HepG2 (cell line): Measurements from ENCODE around the gene ITPR1. TPM values are rescaled to one million over a fixed set of nuclear protein-coding genes. Genes with fewer than 3 reads are reported as not detected.

ENCODE experiments used
- HOXA7 ChIP-seq: sonication (generic); formaldehyde crosslinking; IDR thresholded peaks from 2 replicates; pipeline ENCODE4 v1.8.1; 2022; ENCODE audit warnings: mild to moderate bottlenecking, missing genetic modification reagents, moderate library complexity
- ISX ChIP-seq: sonication (generic); formaldehyde crosslinking; conservative IDR thresholded peaks from 2 replicates; pipeline ENCODE4 v1.5.0; 2020; ENCODE audit warnings: missing genetic modification reagents
- KDM2A ChIP-seq: sonication (generic); formaldehyde crosslinking; IDR thresholded peaks from 2 replicates; pipeline ENCODE4 v1.4.0; 2020; ENCODE audit warnings: low read depth, missing genetic modification reagents, borderline replicate concordance
- MED8 ChIP-seq: sonication (generic); formaldehyde crosslinking; IDR thresholded peaks from 2 replicates; pipeline ENCODE4 v1.8.1; 2023; ENCODE audit warnings: mild to moderate bottlenecking, missing genetic modification reagents; ENCODE audit not compliant: insufficient replicate concordance
- MYNN ChIP-seq: sonication (generic); formaldehyde crosslinking; IDR thresholded peaks from 2 replicates; pipeline ENCODE4 v1.4.0; 2020; ENCODE audit warnings: mild to moderate bottlenecking, low read depth, missing genetic modification reagents
- NCOA2 ChIP-seq: sonication (generic); formaldehyde crosslinking; IDR thresholded peaks from 2 replicates; pipeline ENCODE4 v1.8.0; 2022; ENCODE audit warnings: inconsistent platforms
- PTBP1 ChIP-seq: fragments of 200-400 bp; formaldehyde crosslinking; IDR thresholded peaks from 2 replicates; pipeline ENCODE4 v1.6.1; 2018; ENCODE audit warnings: low read length, low read depth; ENCODE audit not compliant: poor library complexity, severe bottlenecking
- RARG ChIP-seq: sonication (generic); formaldehyde crosslinking; IDR thresholded peaks from 2 replicates; pipeline ENCODE4 v1.4.0; 2020; ENCODE audit warnings: low read depth, mild to moderate bottlenecking, missing genetic modification reagents
- SIX1 ChIP-seq: sonication (generic); formaldehyde crosslinking; IDR thresholded peaks from 2 replicates; pipeline ENCODE4 v1.4.0; 2020; ENCODE audit warnings: missing genetic modification reagents, borderline replicate concordance
- SNAPC2 ChIP-seq: sonication (generic); formaldehyde crosslinking; IDR thresholded peaks from 2 replicates; pipeline ENCODE4 v1.8.1; 2022; ENCODE audit warnings: mild to moderate bottlenecking, missing genetic modification reagents
- TAF1 ChIP-seq: sonication (generic); formaldehyde crosslinking; IDR thresholded peaks from 2 replicates; pipeline ENCODE4 v1.4.0; 2020; ENCODE audit warnings: missing genetic modification reagents
- TRIM24 ChIP-seq: sonication (generic); formaldehyde crosslinking; IDR thresholded peaks from 2 replicates; pipeline ENCODE4 v1.8.0; 2022; ENCODE audit warnings: mild to moderate bottlenecking, missing genetic modification reagents
- ZC3H4 ChIP-seq: sonication (generic); formaldehyde crosslinking; IDR thresholded peaks from 2 replicates; pipeline ENCODE4 v1.4.0; 2020; ENCODE audit warnings: missing genetic modification reagents, borderline replicate concordance
- ZNF441 ChIP-seq: sonication (generic); formaldehyde crosslinking; IDR thresholded peaks from 2 replicates; pipeline ENCODE4 v1.7.0; 2021; ENCODE audit warnings: missing genetic modification reagents, borderline replicate concordance
- ZNF749 ChIP-seq: sonication (generic); formaldehyde crosslinking; IDR thresholded peaks from 2 replicates; pipeline ENCODE4 v1.8.0; 2022; ENCODE audit warnings: mild to moderate bottlenecking, missing genetic modification reagents, moderate library complexity, borderline replicate concordance
- ZSCAN22 ChIP-seq: sonication (generic); formaldehyde crosslinking; IDR thresholded peaks from 2 replicates; pipeline ENCODE4 v1.4.0; 2020; ENCODE audit warnings: mild to moderate bottlenecking, missing genetic modification reagents
- polyA plus RNA-seq, 8 experiments: library from polyadenylated mRNA; depleted of rRNA in 3 of 8; stranded (reverse) in 7 of 8; unstranded in 1 of 8; fragments of >200 nt; fragmentation: Illumina TruSeq in 4 of 8; extraction: Trizol in 4 of 8; gene quantifications; 2 replicates each; pipeline versions ENCODE4 v1.2.1 to v1.2.3, GENCODE V29; 2011 to 2016; ENCODE audit warnings: low read depth in 4 of 8, missing spikeins in 1 of 8, mixed read lengths in 1 of 8; ENCODE audit not compliant: insufficient read depth in 1 of 8
- total RNA-seq, 5 experiments: library from RNA; depleted of rRNA; stranded (reverse); fragments of >200 nt; fragmentation: Illumina TruSeq; extraction: Trizol; gene quantifications; 2 replicates each; pipeline ENCODE4 v1.2.3, GENCODE V29; 2016; ENCODE audit warnings: low read depth in 1 of 5
- TF ChIP-seq, protein P1 (sequence below): sonication (generic); formaldehyde crosslinking; IDR thresholded peaks from 2 replicates; pipeline ENCODE4 v1.5.0; 2020; ENCODE audit warnings: mild to moderate bottlenecking, missing genetic modification reagents
- TF ChIP-seq, protein P2 (sequence below): sonication (generic); formaldehyde crosslinking; IDR thresholded peaks from 2 replicates; pipeline ENCODE4 v1.4.0; 2020; ENCODE audit warnings: missing genetic modification reagents
- TF ChIP-seq, protein P3 (sequence below): sonication (generic); formaldehyde crosslinking; IDR thresholded peaks from 2 replicates; pipeline ENCODE4 v1.5.0; 2020; ENCODE audit warnings: missing genetic modification reagents
- TF ChIP-seq, protein P4 (sequence below): IDR thresholded peaks from 2 replicates; pipeline ENCODE4 v1.6.1; 2016; ENCODE audit warnings: missing compliant biosample characterization, missing genetic modification reagents, borderline replicate concordance
- TF ChIP-seq, protein P5 (sequence below): sonication (generic); formaldehyde crosslinking; IDR thresholded peaks from 2 replicates; pipeline ENCODE4 v1.9.0; 2021; ENCODE audit warnings: missing genetic modification reagents, borderline replicate concordance

Gene ITPR1
- total and polyA plus RNA-seq, 2 of the 13 experiments (the other 11 are each of a cell fraction or from before 2014, with no cell fraction given) = 10.0 to 11.4 TPM

DNA sequence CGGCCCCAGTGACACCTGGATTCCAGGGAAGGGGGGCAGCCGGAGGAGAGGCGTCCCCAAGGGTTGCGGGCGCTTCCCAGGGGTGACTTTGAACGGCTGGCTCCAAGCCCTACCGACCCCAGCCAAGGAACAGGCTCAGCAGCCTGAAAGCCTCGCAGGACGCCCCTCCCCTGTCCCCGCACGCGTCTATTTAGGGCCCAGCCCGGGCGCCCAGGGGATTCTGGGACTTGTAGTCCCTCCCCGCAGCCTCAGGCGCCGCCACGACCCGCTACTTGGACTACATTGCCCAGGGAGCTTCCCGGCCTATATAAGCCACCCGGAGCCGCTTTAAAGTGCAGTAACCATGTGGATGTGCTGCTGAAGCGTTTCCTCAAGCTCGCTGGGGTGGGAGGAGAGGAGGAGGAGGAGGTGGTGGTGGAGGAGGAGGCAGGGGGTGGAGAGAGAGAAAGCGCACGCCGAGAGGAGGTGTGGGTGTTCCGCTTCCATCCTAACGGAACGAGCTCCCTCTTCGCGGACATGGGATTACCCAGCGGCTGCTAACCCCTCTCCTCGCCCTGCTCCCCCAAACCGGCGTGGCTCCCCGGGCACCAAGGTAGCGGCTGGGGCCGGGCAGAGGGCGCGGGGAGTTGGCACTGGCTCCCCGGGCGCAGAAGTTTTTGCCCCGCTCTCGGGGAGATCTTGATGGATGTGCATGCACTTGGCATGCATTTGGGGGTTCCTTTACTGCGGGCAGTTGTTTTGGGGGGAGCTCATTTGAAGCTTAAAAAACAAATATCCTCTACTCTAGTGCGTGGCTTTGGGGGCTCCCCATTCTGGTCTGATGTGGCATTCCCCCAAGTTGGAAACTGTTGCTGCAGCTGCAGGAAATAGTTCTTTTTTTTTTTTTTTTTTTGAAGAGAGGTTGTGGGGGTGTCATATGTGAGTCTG is at the start of gene ITPR1 (continued):
- TF ChIP-seq, protein P1, sequence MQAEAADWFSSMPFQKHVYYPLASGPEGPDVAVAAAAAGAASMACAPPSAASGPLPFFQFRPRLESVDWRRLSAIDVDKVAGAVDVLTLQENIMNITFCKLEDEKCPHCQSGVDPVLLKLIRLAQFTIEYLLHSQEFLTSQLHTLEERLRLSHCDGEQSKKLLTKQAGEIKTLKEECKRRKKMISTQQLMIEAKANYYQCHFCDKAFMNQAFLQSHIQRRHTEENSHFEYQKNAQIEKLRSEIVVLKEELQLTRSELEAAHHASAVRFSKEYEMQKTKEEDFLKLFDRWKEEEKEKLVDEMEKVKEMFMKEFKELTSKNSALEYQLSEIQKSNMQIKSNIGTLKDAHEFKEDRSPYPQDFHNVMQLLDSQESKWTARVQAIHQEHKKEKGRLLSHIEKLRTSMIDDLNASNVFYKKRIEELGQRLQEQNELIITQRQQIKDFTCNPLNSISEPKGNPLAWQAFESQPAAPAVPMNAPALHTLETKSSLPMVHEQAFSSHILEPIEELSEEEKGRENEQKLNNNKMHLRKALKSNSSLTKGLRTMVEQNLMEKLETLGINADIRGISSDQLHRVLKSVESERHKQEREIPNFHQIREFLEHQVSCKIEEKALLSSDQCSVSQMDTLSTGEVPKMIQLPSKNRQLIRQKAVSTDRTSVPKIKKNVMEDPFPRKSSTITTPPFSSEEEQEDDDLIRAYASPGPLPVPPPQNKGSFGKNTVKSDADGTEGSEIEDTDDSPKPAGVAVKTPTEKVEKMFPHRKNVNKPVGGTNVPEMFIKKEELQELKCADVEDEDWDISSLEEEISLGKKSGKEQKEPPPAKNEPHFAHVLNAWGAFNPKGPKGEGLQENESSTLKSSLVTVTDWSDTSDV (CRISPR knock-in tag) = no peak
- TF ChIP-seq, protein P2, sequence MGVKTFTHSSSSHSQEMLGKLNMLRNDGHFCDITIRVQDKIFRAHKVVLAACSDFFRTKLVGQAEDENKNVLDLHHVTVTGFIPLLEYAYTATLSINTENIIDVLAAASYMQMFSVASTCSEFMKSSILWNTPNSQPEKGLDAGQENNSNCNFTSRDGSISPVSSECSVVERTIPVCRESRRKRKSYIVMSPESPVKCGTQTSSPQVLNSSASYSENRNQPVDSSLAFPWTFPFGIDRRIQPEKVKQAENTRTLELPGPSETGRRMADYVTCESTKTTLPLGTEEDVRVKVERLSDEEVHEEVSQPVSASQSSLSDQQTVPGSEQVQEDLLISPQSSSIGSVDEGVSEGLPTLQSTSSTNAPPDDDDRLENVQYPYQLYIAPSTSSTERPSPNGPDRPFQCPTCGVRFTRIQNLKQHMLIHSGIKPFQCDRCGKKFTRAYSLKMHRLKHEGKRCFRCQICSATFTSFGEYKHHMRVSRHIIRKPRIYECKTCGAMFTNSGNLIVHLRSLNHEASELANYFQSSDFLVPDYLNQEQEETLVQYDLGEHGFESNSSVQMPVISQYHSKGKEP (CRISPR knock-in tag) = no peak
- TF ChIP-seq ISX (no peak), KDM2A (CRISPR knock-in tag) (no peak; the same call in 1 of the 2 replicates), TRIM24 (no peak), ZNF749 (CRISPR knock-in tag) (no peak), ZC3H4 (CRISPR knock-in tag) (0 out of 2 replicates have a peak, but pooled peaks have one; percentile 30), MED8 (CRISPR knock-in tag) (no peak), MYNN (CRISPR knock-in tag) (no peak), SNAPC2 (CRISPR knock-in tag) (peak; percentile 77; the same call in 1 of the 2 replicates), HOXA7 (CRISPR knock-in tag) (no peak), NCOA2 (CRISPR knock-in tag) (no peak; the same call in 1 of the 2 replicates), RARG (no peak; the same call in 1 of the 2 replicates), TAF1 (CRISPR knock-in tag) (peak; percentile 96), ZSCAN22 (CRISPR knock-in tag) (no peak), ZNF441 (CRISPR knock-in tag) (peak; percentile 22; the same call in 1 of the 2 replicates), PTBP1 (no peak), SIX1 (CRISPR knock-in tag) (no peak)
- TF ChIP-seq, protein P3, sequence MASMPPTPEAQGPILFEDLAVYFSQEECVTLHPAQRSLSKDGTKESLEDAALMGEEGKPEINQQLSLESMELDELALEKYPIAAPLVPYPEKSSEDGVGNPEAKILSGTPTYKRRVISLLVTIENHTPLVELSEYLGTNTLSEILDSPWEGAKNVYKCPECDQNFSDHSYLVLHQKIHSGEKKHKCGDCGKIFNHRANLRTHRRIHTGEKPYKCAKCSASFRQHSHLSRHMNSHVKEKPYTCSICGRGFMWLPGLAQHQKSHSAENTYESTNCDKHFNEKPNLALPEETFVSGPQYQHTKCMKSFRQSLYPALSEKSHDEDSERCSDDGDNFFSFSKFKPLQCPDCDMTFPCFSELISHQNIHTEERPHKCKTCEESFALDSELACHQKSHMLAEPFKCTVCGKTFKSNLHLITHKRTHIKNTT (CRISPR knock-in tag) = no peak
- TF ChIP-seq, protein P4, sequence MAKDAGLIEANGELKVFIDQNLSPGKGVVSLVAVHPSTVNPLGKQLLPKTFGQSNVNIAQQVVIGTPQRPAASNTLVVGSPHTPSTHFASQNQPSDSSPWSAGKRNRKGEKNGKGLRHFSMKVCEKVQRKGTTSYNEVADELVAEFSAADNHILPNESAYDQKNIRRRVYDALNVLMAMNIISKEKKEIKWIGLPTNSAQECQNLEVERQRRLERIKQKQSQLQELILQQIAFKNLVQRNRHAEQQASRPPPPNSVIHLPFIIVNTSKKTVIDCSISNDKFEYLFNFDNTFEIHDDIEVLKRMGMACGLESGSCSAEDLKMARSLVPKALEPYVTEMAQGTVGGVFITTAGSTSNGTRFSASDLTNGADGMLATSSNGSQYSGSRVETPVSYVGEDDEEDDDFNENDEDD (CRISPR knock-in tag) = no peak
- TF ChIP-seq, protein P5, sequence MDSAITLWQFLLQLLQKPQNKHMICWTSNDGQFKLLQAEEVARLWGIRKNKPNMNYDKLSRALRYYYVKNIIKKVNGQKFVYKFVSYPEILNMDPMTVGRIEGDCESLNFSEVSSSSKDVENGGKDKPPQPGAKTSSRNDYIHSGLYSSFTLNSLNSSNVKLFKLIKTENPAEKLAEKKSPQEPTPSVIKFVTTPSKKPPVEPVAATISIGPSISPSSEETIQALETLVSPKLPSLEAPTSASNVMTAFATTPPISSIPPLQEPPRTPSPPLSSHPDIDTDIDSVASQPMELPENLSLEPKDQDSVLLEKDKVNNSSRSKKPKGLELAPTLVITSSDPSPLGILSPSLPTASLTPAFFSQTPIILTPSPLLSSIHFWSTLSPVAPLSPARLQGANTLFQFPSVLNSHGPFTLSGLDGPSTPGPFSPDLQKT (CRISPR knock-in tag) = no peak
